GM23338 (cell line): Measurements from ENCODE around the gene ROCK2. TPM values are rescaled to one million over a fixed set of nuclear protein-coding genes. Genes with fewer than 3 reads are reported as not detected.

Source experiments
- ATAC-seq: fragments of 200-7000 bp; cut with Tn5 transposase; 3 replicates; pipeline ENCODE4 v1.9.1; 2020
- DNase-seq: peaks from one replicate; pipeline ENCODE4 v3.0.0-alpha.2; 2015; ENCODE audit warnings: low spot score
- H2AFZ ChIP-seq: fragments of 200-600 bp; sonication (generic); 2 replicates; pipeline ENCODE4 v1.8.0; 2016; ENCODE audit warnings: antibody characterized with exemption, mild to moderate bottlenecking, moderate library complexity
- H3F3A ChIP-seq: fragments of 200-600 bp; sonication (generic); replicated peaks from 2 replicates; pipeline ENCODE4 v1.8.0; 2017; ENCODE audit warnings: antibody characterized with exemption, mixed run types, low read depth
- H3K27ac ChIP-seq: fragments of 200-600 bp; sonication (generic); 2 replicates; pipeline ENCODE4 v1.6.1; 2016; ENCODE audit warnings: low read depth
- H3K27me3 ChIP-seq: fragments of 200-600 bp; sonication (generic); 2 replicates; pipeline ENCODE4 v1.8.0; 2016; ENCODE audit warnings: mild to moderate bottlenecking, mixed run types, moderate library complexity; ENCODE audit not compliant: insufficient read depth
- H3K36me3 ChIP-seq: fragments of 200-600 bp; sonication (generic); 2 replicates; pipeline ENCODE4 v1.8.0; 2016; ENCODE audit warnings: mild to moderate bottlenecking; ENCODE audit not compliant: insufficient read depth
- H3K4me1 ChIP-seq: fragments of 200-600 bp; sonication (generic); 2 replicates; pipeline ENCODE4 v1.8.0; 2016; ENCODE audit warnings: mild to moderate bottlenecking, moderate library complexity; ENCODE audit not compliant: insufficient read depth
- H3K4me2 ChIP-seq: fragments of 200-600 bp; sonication (generic); 2 replicates; pipeline ENCODE4 v1.7.1; 2017; ENCODE audit warnings: mixed run types
- H3K4me3 ChIP-seq: fragments of 200-600 bp; sonication (generic); 2 replicates; pipeline ENCODE4 v1.6.1; 2016; ENCODE audit warnings: mixed run types
- H3K79me2 ChIP-seq: fragments of 200-600 bp; sonication (generic); replicated peaks from 2 replicates; pipeline ENCODE4 v1.8.0; 2017; ENCODE audit warnings: mild to moderate bottlenecking; ENCODE audit not compliant: insufficient read depth
- H3K9me2 ChIP-seq: fragments of 200-600 bp; sonication (generic); 2 replicates; pipeline ENCODE4 v1.8.0; 2017; ENCODE audit not compliant: insufficient read depth
- H4K20me1 ChIP-seq: fragments of 200-600 bp; sonication (generic); replicated peaks from 2 replicates; pipeline ENCODE4 v1.8.0; 2017; ENCODE audit warnings: mild to moderate bottlenecking; ENCODE audit not compliant: insufficient read depth
- H3K27ac Mint-ChIP-seq: 2 replicates; pipeline ENCODE4 v1.8.0; 2020; ENCODE audit warnings: inconsistent platforms, mild to moderate bottlenecking, moderate library complexity, mixed read lengths
- H3K27me3 Mint-ChIP-seq: 3 replicates; pipeline ENCODE4 v1.8.0; 2022; ENCODE audit warnings: low read depth, mild to moderate bottlenecking, moderate library complexity, mixed read lengths, inconsistent platforms; ENCODE audit not compliant: insufficient read depth, poor library complexity
- H3K36me3 Mint-ChIP-seq: 3 replicates; pipeline ENCODE4 v1.8.0; 2021; ENCODE audit warnings: low read depth, mild to moderate bottlenecking, inconsistent platforms, moderate library complexity, mixed read lengths
- H3K4me1 Mint-ChIP-seq: 3 replicates; pipeline ENCODE4 v1.8.0; 2020; ENCODE audit warnings: mild to moderate bottlenecking, inconsistent platforms, mixed read lengths
- H3K4me3 Mint-ChIP-seq: 3 replicates; pipeline ENCODE4 v1.8.0; 2021; ENCODE audit warnings: moderate library complexity, mild to moderate bottlenecking, inconsistent platforms, mixed read lengths
- H3K9me3 Mint-ChIP-seq: 3 replicates; pipeline ENCODE4 v1.8.0; 2020; ENCODE audit warnings: moderate library complexity, mild to moderate bottlenecking, inconsistent platforms, mixed read lengths
- EZH2phosphoT487 ChIP-seq: fragments of 200-600 bp; sonication (generic); IDR thresholded peaks from one replicate; pipeline ENCODE4 v1.8.1; 2018; ENCODE audit warnings: antibody characterized with exemption; ENCODE audit not compliant: unreplicated experiment
- JUNB ChIP-seq: IDR thresholded peaks from one replicate; pipeline ENCODE4 v1.6.1; 2016; ENCODE audit warnings: antibody characterized with exemption; ENCODE audit not compliant: unreplicated experiment
- ZNF114 ChIP-seq: fragments of 250-450 bp; sonication (Bioruptor Pico); IDR thresholded peaks from 2 replicates; pipeline ENCODE4 v1.5.0; 2020; ENCODE audit warnings: mild to moderate bottlenecking, moderate library complexity
- ZNF331 ChIP-seq: fragments of 250-450 bp; sonication (Bioruptor Pico); IDR thresholded peaks from 2 replicates; pipeline ENCODE4 v1.5.0; 2020; ENCODE audit warnings: low read depth, mild to moderate bottlenecking, moderate library complexity
- ZNF462 ChIP-seq: fragments of 250-450 bp; sonication (Bioruptor Pico); IDR thresholded peaks from 2 replicates; pipeline ENCODE4 v1.5.0; 2020; ENCODE audit warnings: mild to moderate bottlenecking, moderate library complexity
- polyA plus RNA-seq: library from polyadenylated mRNA; unstranded; fragments of >200 nt; fragmentation: Nextera tagmentation; extraction: Ambion mirVana; gene quantifications from 2 replicates; pipeline ENCODE4 v1.2.1, GENCODE V29; 2016
- total RNA-seq: library from RNA; depleted of rRNA; stranded (reverse); fragments of >200 nt; shearing (Covaris generic); gene quantifications from 2 replicates; pipeline ENCODE4 v1.2.3, GENCODE V29; 2014
- TF ChIP-seq, protein P1 (sequence below): IDR thresholded peaks from one replicate; pipeline ENCODE4 v1.6.1; 2018; ENCODE audit warnings: antibody characterized with exemption; ENCODE audit not compliant: unreplicated experiment

The ROCK2 gene
- total and polyA plus RNA-seq, 2 experiments from 2014 or later = 16.4 to 28.0 TPM

DNA sequence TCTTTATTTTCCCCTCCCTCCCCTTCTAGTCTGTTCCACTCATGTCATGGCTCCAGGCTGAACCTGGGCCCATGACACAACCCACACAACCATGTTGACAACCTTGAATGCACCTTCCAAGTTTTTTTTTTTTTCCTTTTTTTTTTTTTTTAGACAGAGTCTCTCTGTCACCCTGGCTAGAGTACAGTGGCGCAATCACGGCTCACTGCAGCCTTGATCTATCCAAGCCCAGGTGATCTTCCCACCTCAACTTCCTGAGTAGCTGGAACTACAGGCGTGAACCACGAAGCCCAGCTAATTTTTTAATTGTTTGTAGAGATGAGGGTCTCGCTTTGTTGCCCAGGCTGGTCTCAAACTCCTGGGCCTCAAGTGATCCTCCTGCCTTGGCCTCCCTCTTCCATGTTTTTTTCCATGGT, 21.9 kb upstream of the ROCK2 start:
- H3K27me3 ChIP-seq = no peaks in the 10 kb centered on the region
- no peaks in the 10 kb centered on the region for H3K4me1 ChIP-seq
- H3K4me3 Mint-ChIP-seq = no peak overlapping the region
- peaks cover 6% of the 10 kb centered on the region; the same call in 2 of the 3 replicates for H3K4me1 Mint-ChIP-seq
- no peaks in the 10 kb centered on the region for H3K9me2 ChIP-seq
- no peaks in the 10 kb centered on the region for H4K20me1 ChIP-seq
- no peaks in the 10 kb centered on the region; the same call in 2 of the 3 replicates for H3K9me3 Mint-ChIP-seq
- H3K4me3 ChIP-seq = no peak overlapping the region
- no peak overlapping the region for H3K27ac ChIP-seq
- H3K4me2 ChIP-seq = no peak overlapping the region
- no peaks in the 10 kb centered on the region for H3K36me3 ChIP-seq
- DNase-seq = no peak
- no peaks in the 10 kb centered on the region for H3F3A ChIP-seq
- ATAC-seq = no peak
- H3K79me2 ChIP-seq = no peaks in the 10 kb centered on the region
- peaks cover 7% of the 10 kb centered on the region for H3K27me3 Mint-ChIP-seq
- no peak overlapping the region for H2AFZ ChIP-seq
- H3K27ac Mint-ChIP-seq = no peak overlapping the region
- H3K36me3 Mint-ChIP-seq = no peaks in the 10 kb centered on the region
- TF ChIP-seq JUNB = no peak
- no peak for TF ChIP-seq EZH2phosphoT487

GRCh38 chr2:11365096-11365879, 20.9 kb upstream of the ROCK2 start:
- peak overlapping the region; percentile 52; the same call in 1 of the 2 replicates for H2AFZ ChIP-seq
- TF ChIP-seq ZNF114 (CRISPR knock-in tag) (no peak), ZNF462 (CRISPR knock-in tag) (no peak), ZNF331 (CRISPR knock-in tag) (no peak)
- TF ChIP-seq, protein P1, sequence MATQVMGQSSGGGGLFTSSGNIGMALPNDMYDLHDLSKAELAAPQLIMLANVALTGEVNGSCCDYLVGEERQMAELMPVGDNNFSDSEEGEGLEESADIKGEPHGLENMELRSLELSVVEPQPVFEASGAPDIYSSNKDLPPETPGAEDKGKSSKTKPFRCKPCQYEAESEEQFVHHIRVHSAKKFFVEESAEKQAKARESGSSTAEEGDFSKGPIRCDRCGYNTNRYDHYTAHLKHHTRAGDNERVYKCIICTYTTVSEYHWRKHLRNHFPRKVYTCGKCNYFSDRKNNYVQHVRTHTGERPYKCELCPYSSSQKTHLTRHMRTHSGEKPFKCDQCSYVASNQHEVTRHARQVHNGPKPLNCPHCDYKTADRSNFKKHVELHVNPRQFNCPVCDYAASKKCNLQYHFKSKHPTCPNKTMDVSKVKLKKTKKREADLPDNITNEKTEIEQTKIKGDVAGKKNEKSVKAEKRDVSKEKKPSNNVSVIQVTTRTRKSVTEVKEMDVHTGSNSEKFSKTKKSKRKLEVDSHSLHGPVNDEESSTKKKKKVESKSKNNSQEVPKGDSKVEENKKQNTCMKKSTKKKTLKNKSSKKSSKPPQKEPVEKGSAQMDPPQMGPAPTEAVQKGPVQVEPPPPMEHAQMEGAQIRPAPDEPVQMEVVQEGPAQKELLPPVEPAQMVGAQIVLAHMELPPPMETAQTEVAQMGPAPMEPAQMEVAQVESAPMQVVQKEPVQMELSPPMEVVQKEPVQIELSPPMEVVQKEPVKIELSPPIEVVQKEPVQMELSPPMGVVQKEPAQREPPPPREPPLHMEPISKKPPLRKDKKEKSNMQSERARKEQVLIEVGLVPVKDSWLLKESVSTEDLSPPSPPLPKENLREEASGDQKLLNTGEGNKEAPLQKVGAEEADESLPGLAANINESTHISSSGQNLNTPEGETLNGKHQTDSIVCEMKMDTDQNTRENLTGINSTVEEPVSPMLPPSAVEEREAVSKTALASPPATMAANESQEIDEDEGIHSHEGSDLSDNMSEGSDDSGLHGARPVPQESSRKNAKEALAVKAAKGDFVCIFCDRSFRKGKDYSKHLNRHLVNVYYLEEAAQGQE = no peak
- no peaks in the 10 kb centered on the region for H3K27me3 ChIP-seq
- H3F3A ChIP-seq = no peaks in the 10 kb centered on the region
- H3K9me2 ChIP-seq = no peaks in the 10 kb centered on the region
- DNase-seq = no peak
- no peaks in the 10 kb centered on the region for H3K36me3 ChIP-seq
- no peaks in the 10 kb centered on the region for H3K36me3 Mint-ChIP-seq
- H3K9me3 Mint-ChIP-seq = no peaks in the 10 kb centered on the region; the same call in 2 of the 3 replicates
- H4K20me1 ChIP-seq = no peaks in the 10 kb centered on the region
- ATAC-seq = peak; percentile 62
- no peak overlapping the region for H3K27ac ChIP-seq
- peaks cover 6% of the 10 kb centered on the region; the same call in 2 of the 3 replicates for H3K4me1 Mint-ChIP-seq
- H3K4me3 Mint-ChIP-seq = no peak overlapping the region
- H3K4me3 ChIP-seq = no peak overlapping the region
- H3K27me3 Mint-ChIP-seq = peaks cover 7% of the 10 kb centered on the region
- H3K79me2 ChIP-seq = no peaks in the 10 kb centered on the region
- H3K4me1 ChIP-seq = no peaks in the 10 kb centered on the region
- no peak overlapping the region for H3K4me2 ChIP-seq
- H3K27ac Mint-ChIP-seq = no peak overlapping the region
